ENCODE results near the gene RTL10. TPM values are rescaled to one million over a fixed set of nuclear protein-coding genes. Genes with fewer than 3 reads are reported as not detected.
"Not testable (repeated sequence)": the region's sequence is repeated elsewhere in the genome, so short reads cannot be mapped to it uniquely, and the experiment has no call there.

RTL10 gene
- total RNA-seq, 2 donors from 2014 or later, result 8.2 to 9.0 TPM

- DNase-seq (no peak), ATAC-seq (peak; percentile 42)
- intact Hi-C loops (cut with DNase I, micrococcal nuclease), result no loop called here
These were observed 36.9 kb upstream of the RTL10 start for GRCh38 chr22:19891317-19892256.

- DNase-seq (no peak), ATAC-seq (no peak)
- intact Hi-C loops (cut with DNase I, micrococcal nuclease), result no loop called here
These were observed 36.0 kb upstream of the RTL10 start for GRCh38 chr22:19890502-19891316.

GRCh38 chr22:19889951-19890350, 35.3 kb upstream of the RTL10 start:
- no peak for DNase-seq
- intact Hi-C loops (cut with DNase I, micrococcal nuclease), result no loop called here
- no peak for ATAC-seq

DNA sequence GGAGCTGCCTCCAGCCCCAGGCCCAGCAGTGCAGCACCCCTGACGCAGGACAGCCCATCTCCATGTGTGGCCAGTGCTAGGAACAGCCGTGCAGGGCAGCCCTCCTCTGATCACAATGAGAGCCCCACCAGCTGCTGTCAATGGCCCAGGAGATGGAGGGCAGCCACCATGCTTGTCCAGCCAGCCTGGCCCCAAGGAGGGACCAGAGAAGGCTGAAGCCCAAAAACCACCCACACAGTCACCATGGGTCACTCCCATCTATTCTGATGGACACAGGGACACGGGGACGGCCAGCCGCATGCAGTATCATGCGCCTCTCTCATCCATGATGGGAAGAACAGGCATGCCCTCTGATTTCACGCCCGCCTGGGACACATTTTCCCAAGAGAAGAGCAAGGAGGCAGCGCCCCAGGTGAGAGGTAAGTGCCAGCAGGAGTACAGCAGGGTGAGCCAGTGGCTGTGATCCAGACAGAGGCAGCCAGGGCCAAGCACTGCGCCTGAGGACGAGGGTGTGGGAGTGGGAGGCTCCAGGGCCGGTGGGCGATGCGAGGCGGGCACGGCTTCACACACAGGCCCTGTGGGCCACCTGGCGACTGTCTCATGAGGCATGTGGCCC, 33.6 kb upstream of the RTL10 start:
- intact Hi-C loops (cut with DNase I, micrococcal nuclease), result no loop called here
- ATAC-seq (no peak), DNase-seq (peak in 1 of 2 donors; percentile 8)

DNA sequence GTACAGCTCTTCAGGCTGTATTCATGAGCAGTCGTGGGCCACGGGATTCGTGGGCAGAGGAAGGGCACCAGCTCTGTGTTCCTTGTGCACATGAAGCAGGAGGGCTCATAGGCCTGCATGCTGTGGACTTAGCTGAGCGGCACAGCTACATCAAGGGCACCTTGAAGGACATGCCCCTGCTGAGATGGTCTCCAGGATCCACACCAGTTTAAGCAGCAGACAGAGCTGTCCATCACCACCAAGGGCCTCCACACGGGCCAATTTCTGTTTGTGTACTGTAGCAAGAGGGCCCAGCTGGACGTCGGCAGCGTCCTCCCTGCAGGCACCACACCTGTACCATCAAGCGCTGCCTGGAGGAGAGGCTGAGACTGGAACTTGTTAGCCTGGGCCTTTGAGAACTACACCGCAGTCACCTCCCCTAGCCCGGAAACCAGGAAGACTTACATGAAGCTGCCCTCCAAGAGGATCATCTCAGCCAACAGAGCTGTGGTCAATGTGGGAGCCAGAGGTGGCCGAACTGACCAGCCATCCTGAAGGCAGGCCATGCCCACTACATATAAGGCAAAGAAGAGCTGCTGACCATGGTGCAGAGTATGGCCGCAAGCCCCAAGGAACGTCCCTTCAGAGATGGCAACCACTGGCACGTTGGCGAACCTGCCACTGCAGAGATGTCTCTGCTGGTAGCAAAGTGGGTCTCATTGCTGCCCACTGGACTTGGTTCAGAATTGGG, 32.7 kb upstream of the RTL10 start:
- intact Hi-C loops (cut with DNase I, micrococcal nuclease), result no loop called here
- DNase-seq (peak in 1 of 2 donors; percentile 19), ATAC-seq (no peak)

DNA sequence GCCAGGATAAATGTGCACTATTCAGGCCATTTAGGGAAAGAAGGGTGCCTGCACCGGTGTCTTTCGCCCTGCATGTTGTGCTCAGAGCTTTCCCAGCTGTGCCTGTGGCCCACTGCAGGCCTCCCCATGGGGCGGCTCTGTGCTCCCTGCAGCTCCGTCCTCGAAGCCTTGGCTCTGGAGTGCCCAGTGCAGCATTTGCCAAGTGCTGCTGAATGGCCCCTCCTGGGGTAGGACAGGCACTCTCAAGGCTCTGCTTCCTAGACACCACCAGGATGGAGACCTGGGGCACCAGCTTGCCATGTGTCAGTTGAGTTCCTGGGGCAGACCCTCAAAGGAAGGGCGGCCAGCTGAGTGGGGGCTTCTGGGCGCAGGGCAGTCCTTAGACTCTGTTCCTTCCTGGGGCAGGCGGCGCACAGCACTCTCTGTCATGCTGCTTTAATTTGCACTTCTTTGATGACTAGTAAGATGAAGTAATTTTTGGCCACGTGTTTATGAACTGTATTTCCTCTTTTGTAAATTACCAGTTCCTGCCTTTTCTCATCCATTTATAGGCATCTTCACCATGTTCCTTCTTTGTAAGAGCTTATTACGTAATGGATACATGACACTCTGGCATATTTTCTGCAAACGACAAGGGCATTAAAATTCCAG, 32.1 kb upstream of the RTL10 start:
- DNase-seq (peak in 1 of 2 donors; percentile 24), ATAC-seq (no peak)
- intact Hi-C loops (cut with DNase I, micrococcal nuclease), result no loop called here

DNA sequence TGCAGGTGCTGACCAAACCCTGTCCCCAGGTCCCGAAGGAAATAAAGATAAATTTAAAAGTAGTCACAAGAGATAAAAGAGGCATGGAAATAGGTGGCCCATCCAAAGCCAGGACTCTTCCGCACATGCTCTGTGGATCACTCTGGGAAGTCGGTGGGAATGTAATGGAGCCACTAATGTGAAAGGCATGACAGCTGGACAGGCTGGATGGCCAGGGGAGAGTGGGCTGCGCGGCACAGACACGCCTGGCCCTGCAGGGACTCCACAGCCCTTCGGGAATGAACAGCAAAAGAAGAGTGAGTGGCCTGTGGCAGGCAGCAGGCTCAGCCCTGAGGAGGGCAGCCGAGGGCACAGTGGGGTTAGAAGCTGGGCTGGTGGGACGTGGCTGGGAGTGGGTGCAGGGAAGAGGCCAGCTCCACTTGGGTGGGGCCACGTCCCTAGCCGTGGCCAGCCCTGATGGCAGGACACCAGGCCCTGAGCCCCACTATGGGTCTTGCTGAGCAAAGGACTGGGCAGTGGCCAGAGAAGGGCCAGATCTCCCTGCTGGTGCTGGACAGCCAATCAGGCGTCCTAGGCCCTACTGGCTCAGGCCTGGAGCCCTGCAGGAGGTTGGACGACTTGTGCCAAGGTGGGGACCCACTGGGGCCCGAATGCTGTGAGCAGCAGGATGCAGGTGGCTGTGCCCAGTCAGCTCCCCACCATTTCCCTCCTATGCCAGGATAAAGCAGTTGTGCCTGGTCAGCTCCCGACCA, 31.3 kb upstream of the RTL10 start:
- intact Hi-C loops (cut with DNase I, micrococcal nuclease), result no loop called here
- no peak for ATAC-seq
- peak in 1 of 2 donors; percentile 18 for DNase-seq

GRCh38 chr22:19884954-19885751, 30.5 kb upstream of the RTL10 start:
- intact Hi-C loops (cut with DNase I, micrococcal nuclease), result no loop called here
- DNase-seq (peak in 1 of 2 donors; percentile 21), ATAC-seq (no peak)

DNA sequence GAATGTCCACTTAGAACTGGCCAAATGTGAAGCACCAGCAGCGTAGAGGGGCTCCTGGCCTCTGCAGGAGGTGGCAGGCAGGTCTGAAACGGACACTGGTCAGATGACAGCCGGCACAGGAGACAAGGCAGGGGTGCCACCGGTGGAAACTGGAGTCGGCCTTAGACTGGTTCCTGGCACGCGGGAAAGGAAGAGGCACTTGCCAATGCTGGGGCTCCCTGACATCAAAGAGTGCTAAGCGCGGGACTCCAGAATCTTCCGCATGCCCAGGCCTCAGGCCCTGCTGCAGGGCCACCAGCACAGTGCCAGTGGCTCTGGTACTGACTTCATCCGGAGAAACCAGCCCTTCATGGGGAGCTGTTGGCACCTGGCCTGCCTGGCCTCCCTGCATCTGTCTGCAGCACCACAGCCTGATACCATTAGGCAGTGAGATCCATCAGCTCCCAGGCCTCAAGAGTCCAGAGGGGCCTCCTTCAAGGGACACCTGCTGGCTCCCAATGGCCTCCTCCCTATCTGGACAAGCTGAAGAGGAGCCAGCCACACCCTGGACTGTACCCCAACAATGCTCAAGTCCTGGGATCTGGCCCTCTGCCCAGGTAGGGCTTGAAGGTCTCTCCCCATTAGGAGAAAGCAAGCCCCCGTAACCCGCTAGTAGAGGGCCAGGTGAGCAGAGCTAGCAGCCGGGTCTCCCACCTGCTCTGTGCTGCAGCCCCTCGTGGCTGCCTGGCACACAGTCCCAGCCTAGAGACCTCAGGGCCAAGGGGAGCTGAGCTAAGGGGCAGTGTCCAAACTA, 29.7 kb upstream of the RTL10 start:
- ATAC-seq (no peak), DNase-seq (peak in 1 of 2 donors; percentile 14)
- intact Hi-C loops (cut with DNase I, micrococcal nuclease), result no loop called here

DNA sequence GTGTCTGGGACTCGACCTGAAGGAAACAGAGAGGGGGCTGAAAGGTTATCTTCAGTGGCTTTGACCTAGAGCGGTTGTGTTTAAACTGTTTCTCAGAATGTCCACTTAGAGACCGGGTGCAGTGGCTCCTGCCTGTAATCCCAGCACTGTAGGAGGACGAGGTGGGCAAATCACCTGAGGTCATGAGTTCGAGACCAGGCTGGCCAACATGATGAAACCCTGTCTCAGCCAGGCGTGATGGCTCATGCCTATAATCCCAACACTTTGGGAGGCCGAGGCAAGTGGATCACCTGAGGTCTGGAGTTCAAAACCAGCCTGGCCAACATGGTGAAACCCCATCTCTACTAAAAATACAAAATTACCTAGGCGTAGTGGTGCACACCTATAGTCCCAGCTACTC, 28.8 kb upstream of the RTL10 start:
- intact Hi-C loops (cut with DNase I, micrococcal nuclease); ATAC-seq: not testable (repeated sequence)
- DNase-seq, result peak in 1 of 2 donors; percentile 10

GRCh38 chr22:19882446-19883381, 28.0 kb upstream of the RTL10 start:
- intact Hi-C loops (cut with DNase I, micrococcal nuclease), result no loop called here
- DNase-seq (peak in 1 of 2 donors; percentile 16), ATAC-seq (no peak)

GRCh38 chr22:19880786-19881569, 26.3 kb upstream of the RTL10 start:
- DNase-seq (peak in 1 of 2 donors; percentile 24), ATAC-seq (no peak)
- intact Hi-C loops (cut with DNase I, micrococcal nuclease), result no loop called here

DNA sequence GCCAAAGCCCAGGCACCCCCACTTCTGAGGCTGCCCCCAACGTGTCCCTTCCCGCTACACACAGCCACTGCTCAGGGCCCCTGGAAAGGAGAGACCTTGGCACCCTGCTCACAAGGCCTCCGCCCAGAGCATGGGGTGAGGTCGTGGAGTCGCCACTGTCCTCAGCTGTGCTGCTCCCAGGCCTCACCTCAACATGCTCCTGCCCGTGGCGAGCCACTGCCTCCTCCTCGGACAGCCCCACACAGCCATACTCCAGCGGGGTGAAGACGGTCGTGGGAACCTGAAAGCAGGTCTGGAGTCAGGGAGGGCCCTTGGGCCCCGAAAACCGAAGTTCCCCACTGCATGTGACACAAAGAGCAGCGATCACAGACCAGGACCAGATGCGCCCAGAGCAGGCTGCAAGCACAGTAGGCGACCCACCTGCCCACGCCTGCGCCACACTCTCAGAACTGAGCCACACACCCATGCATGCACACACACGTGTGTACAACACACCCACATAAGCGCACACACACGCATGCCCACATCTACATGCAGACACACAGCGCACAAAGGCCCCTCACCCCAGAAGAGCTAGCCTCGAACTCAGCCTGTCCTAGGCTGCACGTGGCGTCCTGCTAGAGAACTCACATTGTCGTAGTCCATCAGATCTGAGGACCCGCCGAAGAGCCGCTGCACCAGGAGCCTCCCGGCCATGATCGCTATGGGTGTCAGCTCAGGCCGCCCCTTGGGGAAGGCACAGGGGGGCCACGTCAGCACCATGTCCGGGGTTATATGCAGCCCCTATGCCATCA, 25.5 kb upstream of the RTL10 start:
- no peak for ATAC-seq
- DNase-seq, result peak in 1 of 2 donors; percentile 18
- intact Hi-C loops (cut with DNase I, micrococcal nuclease), result no loop called here
